ENCODE results near the gene CRISP1. TPM values are rescaled to one million over a fixed set of nuclear protein-coding genes. Genes with fewer than 3 reads are reported as not detected.

CRISP1 gene
- total RNA-seq, 4 donors from 2014 or later = not detected

GRCh38 chr6:49784272-49784671, 82.1 kb downstream of the CRISP1 start:
- intact Hi-C loops (cut with DNase I; ENCODE audit: low total_unique reads) (no loop called here), in situ Hi-C loops (cut with MboI; ENCODE audit: low sequenced_read_pairs in 4 of 4) (no loop called here)

More at GRCh38 chr6:49784272-49784671, 82.1 kb downstream of the CRISP1 start:
- H3K4me3 ChIP-seq = no peak overlapping the region
- no peaks in the 10 kb centered on the region for H3K36me3 ChIP-seq
- no peak for ATAC-seq
- TF ChIP-seq POLR2A (IDR thresholded peaks at IDR 0.05) (no peak), CTCF (IDR thresholded peaks at IDR 0.05 in 4 of 5, conservative IDR thresholded peaks at IDR 0.05 in 1 of 5) (no peak)
- no peak for DNase-seq
- no peak overlapping the region for H3K27ac ChIP-seq
- no peaks in the 10 kb centered on the region for H3K9me3 ChIP-seq
- no peaks in the 10 kb centered on the region for H3K27me3 ChIP-seq
- H3K4me1 ChIP-seq = no peaks in the 10 kb centered on the region

Other genes starting within 250 kb of the CRISP1 start
- under 1 TPM in 1 of 4 donors, not detected in 3; 0.26 TPM for gene RHAG, start 229.7 kb downstream of the CRISP1 start, total RNA-seq
- gene CRISP2, start 153.0 kb downstream of the CRISP1 start, total RNA-seq = not detected
- gene CRISP3, start 122.1 kb downstream of the CRISP1 start, total RNA-seq = not detected
- not detected for gene PGK2, start 79.2 kb downstream of the CRISP1 start, total RNA-seq
- gene DEFB114, start 97.6 kb upstream of the CRISP1 start, total RNA-seq = not detected
- gene DEFB113, start 103.1 kb upstream of the CRISP1 start, total RNA-seq = not detected
- not detected for gene DEFB110, start 155.5 kb upstream of the CRISP1 start, total RNA-seq
- gene DEFB112, start 183.4 kb upstream of the CRISP1 start, total RNA-seq = not detected

Data from gastrocnemius medialis (tissue), 4 donors.